Measurements from ENCODE around the gene NPDC1. TPM values are rescaled to one million over a fixed set of nuclear protein-coding genes. Genes with fewer than 3 reads are reported as not detected.

The NPDC1 gene
- polyA plus RNA-seq, 1 experiment, result 8.9 TPM

- DNase-seq (ENCODE audit: low read depth, low spot score), result no peak
- Histone ChIP-seq H3K9me3 (ENCODE audit: control insufficient read depth, insufficient read depth, low read length) (no peaks in the 10 kb centered on the region; the same call in 1 of the 2 replicates), H3K27me3 (ENCODE audit: control insufficient read depth, insufficient read depth, low read length) (no peaks in the 10 kb centered on the region), H3K27ac (ENCODE audit: low read depth, low read length) (no peak overlapping the region), H3K4me3 (ENCODE audit: low read depth, low read length) (no peak overlapping the region)
- POLR2A ChIA-PET, result no interaction called here
- CTCF ChIA-PET, result no interaction called here
- TF ChIP-seq, protein P1, sequence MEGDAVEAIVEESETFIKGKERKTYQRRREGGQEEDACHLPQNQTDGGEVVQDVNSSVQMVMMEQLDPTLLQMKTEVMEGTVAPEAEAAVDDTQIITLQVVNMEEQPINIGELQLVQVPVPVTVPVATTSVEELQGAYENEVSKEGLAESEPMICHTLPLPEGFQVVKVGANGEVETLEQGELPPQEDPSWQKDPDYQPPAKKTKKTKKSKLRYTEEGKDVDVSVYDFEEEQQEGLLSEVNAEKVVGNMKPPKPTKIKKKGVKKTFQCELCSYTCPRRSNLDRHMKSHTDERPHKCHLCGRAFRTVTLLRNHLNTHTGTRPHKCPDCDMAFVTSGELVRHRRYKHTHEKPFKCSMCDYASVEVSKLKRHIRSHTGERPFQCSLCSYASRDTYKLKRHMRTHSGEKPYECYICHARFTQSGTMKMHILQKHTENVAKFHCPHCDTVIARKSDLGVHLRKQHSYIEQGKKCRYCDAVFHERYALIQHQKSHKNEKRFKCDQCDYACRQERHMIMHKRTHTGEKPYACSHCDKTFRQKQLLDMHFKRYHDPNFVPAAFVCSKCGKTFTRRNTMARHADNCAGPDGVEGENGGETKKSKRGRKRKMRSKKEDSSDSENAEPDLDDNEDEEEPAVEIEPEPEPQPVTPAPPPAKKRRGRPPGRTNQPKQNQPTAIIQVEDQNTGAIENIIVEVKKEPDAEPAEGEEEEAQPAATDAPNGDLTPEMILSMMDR (IDR thresholded peaks at IDR 0.05; ENCODE audit: low read depth, low read length), result no peak
Observed at GRCh38 chr9:137032858-137033257, 13.1 kb downstream of the NPDC1 start.

GRCh38 chr9:137031904-137032640, 13.9 kb downstream of the NPDC1 start, which contains the start of gene FUT7:
TSS of gene FUT7 (minus strand) at chr9:137032088. CDS start at chr9:137031991, 97 bp downstream.
- POLR2A ChIA-PET, result interaction anchor here (0.7 kb wide), 1 partner anchor 241 kb away, joined by 3 read pairs; the partner anchor contains the start of gene TMEM141
- CTCF ChIA-PET, result interaction anchor here (0.6 to 1.3 kb wide), 3 partner anchors 14 to 245 kb away, joined by 4 to 6 read pairs (median 4); no protein-coding TSS in a partner anchor
- TF ChIP-seq, protein P1 (IDR thresholded peaks at IDR 0.05; ENCODE audit: low read depth, low read length), result no peak

GRCh38 chr9:137030538-137031527, 15.1 kb downstream of the NPDC1 start:
- H3K27ac ChIP-seq (ENCODE audit: low read depth, low read length), result no peak overlapping the region
- H3K4me3 ChIP-seq (ENCODE audit: low read depth, low read length), result no peak overlapping the region
- TF ChIP-seq, protein P1 (IDR thresholded peaks at IDR 0.05; ENCODE audit: low read depth, low read length), result no peak
- H3K27me3 ChIP-seq (ENCODE audit: control insufficient read depth, insufficient read depth, low read length), result no peaks in the 10 kb centered on the region
- no peaks in the 10 kb centered on the region; the same call in 1 of the 2 replicates for H3K9me3 ChIP-seq (ENCODE audit: control insufficient read depth, insufficient read depth, low read length)
- no peak for DNase-seq (ENCODE audit: low read depth, low spot score)
- ChIA-PET CTCF (interaction anchor here (0.5 to 2.2 kb wide), 10 partner anchors 10 to 83 kb away, joined by 3 to 13 read pairs (median 8); partner anchors contain the start of gene PAXX), POLR2A (no interaction called here)

More at GRCh38 chr9:137031904-137032640, 13.9 kb downstream of the NPDC1 start, which contains the start of gene FUT7:
- H3K9me3 ChIP-seq (ENCODE audit: control insufficient read depth, insufficient read depth, low read length), result no peaks in the 10 kb centered on the region; the same call in 1 of the 2 replicates
- H3K27ac ChIP-seq (ENCODE audit: low read depth, low read length), result no peak within 1 kb of the TSS
- no peak for DNase-seq (ENCODE audit: low read depth, low spot score)
- H3K4me3 ChIP-seq (ENCODE audit: low read depth, low read length), result no peak within 1 kb of the TSS
- no peaks in the 10 kb centered on the region for H3K27me3 ChIP-seq (ENCODE audit: control insufficient read depth, insufficient read depth, low read length)

DNA sequence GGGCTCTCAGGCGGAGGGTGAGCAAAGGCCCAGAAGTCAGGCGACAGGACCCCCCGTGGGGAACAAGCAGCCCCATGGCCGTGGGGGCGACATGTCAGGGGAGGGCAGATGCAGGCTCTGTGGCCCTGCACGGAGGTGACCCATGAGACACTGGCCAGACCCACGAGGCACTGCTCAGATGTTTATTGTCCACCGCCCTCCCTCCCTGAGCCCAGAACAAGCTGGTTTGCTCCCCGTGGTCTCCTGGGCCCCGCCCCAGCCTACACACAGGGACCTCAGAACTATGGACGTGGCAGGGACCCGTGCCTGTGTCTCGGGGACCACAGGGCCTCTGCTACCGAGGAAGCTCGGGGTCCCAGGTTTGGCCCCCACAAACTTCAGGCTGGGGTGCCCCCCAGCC, 16.0 kb downstream of the NPDC1 start:
- no peaks in the 10 kb centered on the region for H3K27me3 ChIP-seq (ENCODE audit: control insufficient read depth, insufficient read depth, low read length)
- TF ChIP-seq, protein P1 (IDR thresholded peaks at IDR 0.05; ENCODE audit: low read depth, low read length), result no peak
- POLR2A ChIA-PET, result interaction anchor here (1.4 kb wide), 1 partner anchor 86 kb away, joined by 3 read pairs; no protein-coding TSS in a partner anchor
- CTCF ChIA-PET, result interaction anchor here (0.5 to 2.2 kb wide), 32 partner anchors 9 to 243 kb away, joined by 3 to 15 read pairs (median 6); partner anchors contain the start of genes AJM1, C8G, CLIC3 and FBXW5
- H3K27ac ChIP-seq (ENCODE audit: low read depth, low read length), result no peak overlapping the region
- H3K9me3 ChIP-seq (ENCODE audit: control insufficient read depth, insufficient read depth, low read length), result no peaks in the 10 kb centered on the region; the same call in 1 of the 2 replicates
- H3K4me3 ChIP-seq (ENCODE audit: low read depth, low read length), result no peak overlapping the region
- no peak for DNase-seq (ENCODE audit: low read depth, low spot score)
